Measurements from ENCODE around the gene TMCO6. TPM values are rescaled to one million over a fixed set of nuclear protein-coding genes. Genes with fewer than 3 reads are reported as not detected.
"Not testable (repeated sequence)": the region's sequence is repeated elsewhere in the genome, so short reads cannot be mapped to it uniquely, and the experiment has no call there.

The TMCO6 gene
- 8.1 and 10.5 TPM in 2 replicates for total RNA-seq

GRCh38 chr5:140639148-140639981, at the start of gene TMCO6:
TMCO6 (plus strand) TSS chr5:140639451; CDS start chr5:140639528, 77 bp downstream.
- peak; percentile 95 to 96 for DNase-seq (ENCODE audit: low read depth in 2 of 2)

GRCh38 chr5:140590861-140591260, 48.4 kb upstream of the TMCO6 start:
- DNase-seq (ENCODE audit: low read depth in 2 of 2): no peak

GRCh38 chr5:140591747-140592372, 47.4 kb upstream of the TMCO6 start:
- DNase-seq (ENCODE audit: low read depth in 2 of 2): peak in 1 of 2 donors; percentile 49

GRCh38 chr5:140593070-140593469, 46.2 kb upstream of the TMCO6 start:
- not testable (repeated sequence) for DNase-seq (ENCODE audit: low read depth in 2 of 2)

GRCh38 chr5:140594169-140594568, 45.1 kb upstream of the TMCO6 start:
- DNase-seq (ENCODE audit: low read depth in 2 of 2): no peak

GRCh38 chr5:140595538-140596300, 43.5 kb upstream of the TMCO6 start:
- peak; percentile 27 to 49 for DNase-seq (ENCODE audit: low read depth in 2 of 2)

- DNase-seq (ENCODE audit: low read depth in 2 of 2): no peak
Measured at GRCh38 chr5:140596321-140596741, 42.9 kb upstream of the TMCO6 start.

- DNase-seq (ENCODE audit: low read depth in 2 of 2): no peak
Measured at GRCh38 chr5:140598836-140599235, 40.4 kb upstream of the TMCO6 start.

GRCh38 chr5:140600096-140600495, 39.2 kb upstream of the TMCO6 start:
- DNase-seq (ENCODE audit: low read depth in 2 of 2): no peak

- DNase-seq (ENCODE audit: low read depth in 2 of 2): no peak
Measured at GRCh38 chr5:140602147-140602546, 37.1 kb upstream of the TMCO6 start.

GRCh38 chr5:140603446-140603698, 35.9 kb upstream of the TMCO6 start:
- DNase-seq (ENCODE audit: low read depth in 2 of 2): not testable (repeated sequence)

GRCh38 chr5:140603734-140604133, 35.5 kb upstream of the TMCO6 start:
- no peak for DNase-seq (ENCODE audit: low read depth in 2 of 2)

- DNase-seq (ENCODE audit: low read depth in 2 of 2): no peak
Measured at GRCh38 chr5:140605879-140606278, 33.4 kb upstream of the TMCO6 start.

GRCh38 chr5:140607031-140607430, 32.2 kb upstream of the TMCO6 start:
- no peak for DNase-seq (ENCODE audit: low read depth in 2 of 2)

- no peak for DNase-seq (ENCODE audit: low read depth in 2 of 2)
Measured at GRCh38 chr5:140608722-140609121, 30.5 kb upstream of the TMCO6 start.

GRCh38 chr5:140609126-140609525, 30.1 kb upstream of the TMCO6 start:
- peak in 1 of 2 donors; percentile 76 for DNase-seq (ENCODE audit: low read depth in 2 of 2)

- DNase-seq (ENCODE audit: low read depth in 2 of 2): peak; percentile 50 to 53
Measured at GRCh38 chr5:140611020-140611521, 28.2 kb upstream of the TMCO6 start.

- DNase-seq (ENCODE audit: low read depth in 2 of 2): no peak
Measured at GRCh38 chr5:140622301-140622700, 16.9 kb upstream of the TMCO6 start.

- DNase-seq (ENCODE audit: low read depth in 2 of 2): not testable (repeated sequence)
Measured at GRCh38 chr5:140623061-140623460, 16.2 kb upstream of the TMCO6 start.

GRCh38 chr5:140624886-140625285, 14.4 kb upstream of the TMCO6 start:
- DNase-seq (ENCODE audit: low read depth in 2 of 2): not testable (repeated sequence)

- no peak for DNase-seq (ENCODE audit: low read depth in 2 of 2)
Measured at GRCh38 chr5:140627972-140628371, 11.3 kb upstream of the TMCO6 start.

GRCh38 chr5:140628711-140629110, 10.5 kb upstream of the TMCO6 start:
- DNase-seq (ENCODE audit: low read depth in 2 of 2): peak in 1 of 2 donors; percentile 67
